GM19463 (cell line): ENCODE data around the gene RFFL.
A peak's percentile ranks its signal among the peaks of the same experiment; 100 is the strongest.

Source experiments
- ATAC-seq: cut with Tn5 transposase; IDR thresholded peaks from one replicate; pipeline ENCODE4 v1.9.1; 2021; ENCODE audit warnings: mild to moderate bottlenecking, moderate library complexity; ENCODE audit not compliant: unreplicated experiment

The RFFL gene

DNA sequence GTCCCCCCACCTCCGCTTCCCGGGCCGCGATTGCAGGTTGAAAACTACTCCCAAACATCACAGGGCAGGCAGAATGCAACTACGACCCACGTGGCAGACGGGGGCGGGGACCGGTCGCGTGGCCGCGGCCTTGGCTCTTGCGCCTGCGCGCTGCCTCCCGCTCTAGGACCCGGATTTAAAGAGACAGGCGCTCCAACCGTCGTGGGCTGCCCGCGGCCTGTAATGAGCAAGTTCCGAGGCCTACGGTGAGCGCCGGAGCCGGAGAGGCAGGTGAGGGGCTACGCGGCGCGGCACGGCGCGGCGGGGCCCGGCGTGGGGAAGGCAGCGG, 83.2 kb downstream of the RFFL start, which contains the start of gene LIG3:
TSS of gene LIG3 (plus strand) at position 160 of the 328 bp plus-strand sequence. CDS start 2,494 bp downstream, outside the sequence.
- ATAC-seq, result peak; percentile 84

DNA sequence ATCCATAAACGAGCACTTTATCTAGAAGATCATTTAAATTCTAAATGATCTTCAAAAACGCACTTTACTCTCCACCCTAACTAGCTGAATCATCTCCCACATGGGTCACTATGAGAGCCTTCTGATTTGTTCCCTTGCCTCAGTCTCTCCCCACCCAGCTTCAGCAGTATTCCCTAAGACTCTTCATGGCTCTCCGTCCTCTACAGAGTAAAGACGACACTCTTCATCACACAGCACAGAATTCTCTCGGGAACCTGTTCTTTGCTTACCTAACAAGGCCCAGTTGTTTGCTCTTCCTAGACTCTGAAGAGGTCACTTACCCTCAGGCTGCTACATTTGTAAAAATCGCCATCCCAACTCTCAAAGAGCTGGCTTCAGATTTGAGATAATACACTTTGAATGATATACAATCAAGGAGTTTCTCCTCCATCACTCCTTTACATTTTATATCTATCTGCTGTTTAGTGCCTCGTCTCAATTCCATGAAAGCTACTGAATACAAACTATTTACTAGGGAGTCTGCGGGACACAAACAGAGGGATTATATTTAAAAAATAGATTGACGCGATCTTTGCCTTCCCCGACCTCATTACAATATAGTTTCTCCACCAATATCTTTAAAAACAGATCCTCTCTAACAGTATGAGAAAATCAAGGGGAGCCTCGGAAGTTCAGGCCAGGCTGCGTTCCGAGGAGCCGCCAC, 83.7 kb downstream of the RFFL start:
- no peak for ATAC-seq

DNA sequence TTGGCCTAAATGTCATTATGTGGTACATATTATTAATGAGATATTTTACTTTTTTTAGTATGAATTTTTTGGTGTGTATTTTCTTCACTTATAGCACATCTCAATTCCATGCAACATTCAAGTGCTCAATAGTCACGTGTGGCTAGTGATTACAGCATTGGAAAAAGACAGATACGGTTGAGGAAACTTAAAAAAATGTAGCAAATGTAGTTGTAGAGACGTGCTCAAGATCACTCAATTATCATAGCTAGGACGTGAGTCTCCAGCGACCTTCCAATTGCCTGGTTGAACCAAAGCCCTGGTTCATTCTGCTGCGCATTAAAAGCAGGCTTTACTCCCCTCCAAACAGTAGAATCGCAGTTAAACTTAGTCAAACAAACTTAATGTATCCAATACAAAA, 84.4 kb downstream of the RFFL start:
- ATAC-seq, result no peak

DNA sequence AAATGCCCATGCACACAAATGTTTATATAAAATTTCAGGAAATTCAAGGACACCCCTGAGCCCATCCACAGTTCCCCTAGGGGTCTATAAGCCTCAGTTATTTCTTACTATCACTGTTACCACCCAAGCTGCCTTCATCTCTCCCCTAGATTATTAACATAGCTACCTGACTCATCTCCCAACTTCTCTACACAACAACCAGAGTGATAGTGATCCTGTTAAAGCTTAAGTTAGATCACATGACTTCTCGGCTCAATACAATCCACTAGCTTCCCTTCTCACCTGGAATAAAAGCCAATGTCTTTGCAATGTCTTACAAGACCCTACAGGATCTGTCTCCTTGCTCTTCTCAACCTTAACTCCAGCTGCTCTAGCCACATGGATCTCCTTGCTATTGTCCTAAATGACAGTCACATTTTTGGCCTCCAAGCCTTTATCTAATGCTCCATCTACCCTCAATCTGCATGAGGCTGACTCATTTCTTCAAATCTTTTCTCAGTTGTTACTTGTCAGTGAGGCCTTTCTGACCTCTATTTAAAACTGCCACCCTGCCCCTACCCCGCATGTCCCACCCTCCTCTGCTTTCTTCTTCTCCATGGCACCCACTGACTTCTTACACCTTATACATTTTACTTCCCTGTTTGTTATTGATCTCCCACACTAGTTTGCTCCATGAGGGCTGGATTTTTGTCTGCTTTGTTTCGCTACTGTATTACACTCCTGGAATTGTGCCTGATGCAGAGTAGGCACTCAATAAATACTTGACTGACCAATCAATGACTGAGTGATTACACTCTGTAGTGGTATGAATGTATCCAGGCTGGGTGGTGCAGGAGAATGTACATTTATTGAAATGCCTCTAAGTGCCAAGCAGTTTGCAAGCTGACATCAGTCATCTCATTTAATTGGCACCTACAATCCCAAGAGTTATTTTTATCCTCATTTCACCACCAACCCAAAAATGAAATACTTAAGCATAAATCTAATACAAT, 88.4 kb downstream of the RFFL start:
- no peak for ATAC-seq

DNA sequence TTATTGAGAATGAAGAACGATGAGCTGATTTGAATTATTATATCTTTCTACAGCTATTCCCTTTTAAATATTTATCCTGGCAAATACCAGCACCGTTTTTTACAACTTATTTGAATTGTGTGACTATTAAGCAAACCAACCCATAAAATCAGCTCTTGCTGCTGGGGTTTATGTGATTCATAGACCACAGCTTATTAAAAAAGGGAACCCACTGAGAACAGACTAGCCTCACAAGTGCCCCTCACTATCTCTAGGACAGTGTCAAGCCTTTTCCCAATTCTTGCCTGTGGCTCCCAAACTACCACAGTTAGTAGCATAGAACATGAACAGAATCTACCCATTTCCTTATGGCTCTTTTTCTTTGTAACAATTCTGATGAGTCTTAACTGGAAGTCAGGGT, 89.3 kb downstream of the RFFL start:
- ATAC-seq, result no peak

DNA sequence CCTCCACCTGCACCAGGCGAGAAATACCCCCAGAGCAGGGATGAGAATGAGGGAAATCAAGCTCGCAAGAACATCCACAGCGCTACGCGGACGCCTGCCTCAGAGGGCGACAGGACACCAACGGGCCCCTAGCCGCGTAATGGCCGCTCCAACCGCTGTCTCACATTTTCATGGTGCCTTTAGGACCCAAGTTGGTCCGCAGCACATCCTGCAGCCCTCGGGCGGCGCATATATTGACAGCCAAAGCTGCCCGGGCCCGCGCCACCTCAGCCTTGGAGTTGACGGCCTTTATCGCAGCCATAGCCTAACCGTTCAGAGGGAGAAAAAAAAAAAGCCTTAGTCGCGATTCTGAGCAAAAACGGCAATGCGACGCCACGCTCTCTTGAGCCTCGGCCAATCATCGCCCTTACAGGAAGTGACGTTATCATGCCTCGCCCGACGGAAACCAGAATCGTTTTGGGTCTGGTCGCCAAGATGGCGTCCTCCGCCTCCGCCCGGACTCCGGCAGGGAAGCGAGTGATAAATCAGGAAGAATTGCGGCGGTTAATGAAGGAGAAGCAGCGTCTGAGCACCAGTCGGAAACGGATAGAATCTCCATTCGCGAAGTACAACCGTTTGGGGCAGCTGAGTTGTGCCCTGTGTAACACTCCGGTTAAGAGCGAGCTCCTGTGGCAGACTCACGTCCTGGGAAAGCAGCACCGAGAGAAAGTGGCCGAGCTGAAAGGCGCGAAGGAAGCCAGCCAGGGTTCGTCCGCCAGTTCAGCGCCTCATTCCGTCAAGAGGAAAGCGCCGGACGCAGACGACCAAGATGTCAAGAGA, 102.2 kb downstream of the RFFL start, which contains the start of the genes CCT6B and ZNF830:
TSS of gene CCT6B (minus strand) at position 368 of the 819 bp plus-strand sequence. CDS start at position 301, 67 bp downstream.
TSS of gene ZNF830 (plus strand) at position 448 of the 819 bp plus-strand sequence. CDS start at position 475, 27 bp downstream.
- peak; percentile 85 for ATAC-seq

DNA sequence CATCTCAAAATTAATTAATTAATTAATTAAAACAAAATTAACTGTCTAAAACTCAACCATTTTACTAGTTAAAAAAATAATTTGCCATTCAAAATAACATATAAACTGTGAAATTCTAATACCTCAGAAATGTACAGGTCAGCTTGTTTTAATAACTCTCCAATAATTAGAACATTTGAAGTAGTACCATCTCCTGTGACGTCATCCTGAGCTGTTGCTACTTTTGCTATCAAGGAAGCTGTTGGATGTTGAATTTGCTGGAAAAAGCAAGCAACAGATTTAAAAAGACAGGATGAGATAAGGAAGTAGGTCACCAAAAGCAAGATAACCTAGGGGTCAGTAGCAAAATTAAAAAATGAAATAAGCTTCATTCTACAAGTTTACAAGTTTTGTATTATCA, 105.1 kb downstream of the RFFL start:
- no peak for ATAC-seq
